ENCODE data around the gene IFT57.
"Not testable (repeated sequence)": the region's sequence is repeated elsewhere in the genome, so short reads cannot be mapped to it uniquely, and the experiment has no call there.

IFT57 gene

GRCh38 chr3:108171106-108171505 lies 51.1 kb downstream of the IFT57 start:
- no peak for DNase-seq

DNA sequence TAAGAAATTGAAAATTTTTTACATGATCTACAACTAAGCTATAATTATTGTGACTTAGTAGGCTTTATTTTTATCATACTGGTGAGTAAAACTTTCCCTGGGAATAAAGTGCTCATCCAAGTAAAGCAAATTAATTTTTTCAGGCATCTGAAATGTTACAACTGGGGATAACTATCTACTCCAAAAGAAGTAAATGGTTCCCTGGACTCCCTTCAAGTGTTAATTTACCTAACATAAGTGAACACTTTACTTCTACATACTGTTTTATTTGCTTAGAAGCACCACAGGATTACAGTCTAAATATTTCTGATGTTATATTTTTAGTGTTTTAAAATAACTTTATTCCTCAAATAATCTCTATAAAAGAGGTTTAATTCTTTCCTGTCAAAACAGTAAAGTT lies 57.8 kb downstream of the IFT57 start:
- DNase-seq, result no peak

DNA sequence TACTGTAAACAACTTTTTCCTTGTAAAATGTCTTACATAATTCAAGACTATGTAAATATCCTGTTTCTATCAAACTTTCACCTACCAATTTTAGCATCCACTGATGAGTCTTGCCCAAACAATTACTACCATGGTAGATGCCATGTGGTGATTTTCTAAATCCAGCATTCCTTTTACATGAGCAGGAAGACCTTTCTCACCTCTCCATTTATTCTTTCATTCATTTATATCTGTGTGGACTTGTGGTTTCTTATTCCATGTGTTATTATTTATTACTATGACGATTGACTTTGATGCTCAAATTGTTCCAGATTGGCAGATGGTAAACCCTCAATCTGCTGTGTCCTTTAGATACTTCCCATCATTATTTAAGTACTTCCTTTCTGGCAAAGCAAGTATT lies 62.4 kb downstream of the IFT57 start:
- no peak for DNase-seq

GRCh38 chr3:108159105-108159504 lies 63.1 kb downstream of the IFT57 start:
- no peak for DNase-seq

GRCh38 chr3:108158251-108158650 lies 64.0 kb downstream of the IFT57 start:
- DNase-seq, result no peak

GRCh38 chr3:108157273-108157672 lies 65.0 kb downstream of the IFT57 start:
- DNase-seq, result no peak

DNA sequence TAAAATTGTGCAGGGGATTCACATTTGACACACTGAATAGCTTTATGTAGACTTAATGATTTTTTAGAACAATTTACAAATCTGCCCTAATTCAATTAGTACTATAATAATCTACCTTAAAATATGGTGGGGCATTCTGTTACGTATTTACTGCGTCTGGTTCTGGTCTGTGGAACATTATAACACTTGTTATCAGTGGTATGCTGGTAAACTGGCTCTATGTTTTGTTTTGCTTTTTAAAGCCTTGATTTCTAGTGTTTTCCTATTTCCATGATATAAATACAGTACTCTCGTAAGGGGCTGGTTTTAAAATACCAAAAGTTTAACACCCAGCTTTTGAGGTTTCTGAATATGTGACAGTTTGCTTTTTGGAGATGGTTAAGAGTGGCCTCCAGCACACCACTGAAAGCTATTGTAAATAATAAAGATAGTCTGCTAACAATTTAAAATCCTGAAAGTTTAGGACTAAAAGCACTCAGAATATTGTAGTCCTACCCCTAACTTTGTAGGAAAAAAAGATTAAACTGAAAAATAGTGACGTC lies 65.8 kb downstream of the IFT57 start:
- DNase-seq, result no peak

GRCh38 chr3:108155642-108156041 lies 66.6 kb downstream of the IFT57 start:
- not testable (repeated sequence) for DNase-seq

- no peak for DNase-seq
Observed at GRCh38 chr3:108153451-108153981, 68.7 kb downstream of the IFT57 start.

DNA sequence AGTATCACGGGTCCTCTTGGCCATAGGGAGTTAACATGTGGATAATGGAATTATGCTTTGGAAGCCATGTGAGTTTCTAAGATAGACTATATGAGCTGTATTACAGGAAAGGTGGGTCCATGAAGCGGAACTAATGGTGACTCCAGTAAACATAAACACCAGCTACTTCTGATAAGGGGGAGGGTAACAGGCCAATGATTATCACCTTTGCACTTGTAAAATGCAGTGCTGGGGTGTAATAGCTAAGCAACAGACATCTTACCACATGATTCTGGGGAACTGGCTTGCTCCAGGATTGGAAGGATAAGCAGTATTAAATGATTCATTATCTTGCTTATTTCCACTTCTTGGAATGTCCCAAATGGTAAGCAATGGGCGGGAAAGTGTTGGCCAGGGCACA lies 70.0 kb downstream of the IFT57 start:
- no peak for DNase-seq

GRCh38 chr3:108150200-108150599 lies 72.0 kb downstream of the IFT57 start:
- DNase-seq, result no peak

DNA sequence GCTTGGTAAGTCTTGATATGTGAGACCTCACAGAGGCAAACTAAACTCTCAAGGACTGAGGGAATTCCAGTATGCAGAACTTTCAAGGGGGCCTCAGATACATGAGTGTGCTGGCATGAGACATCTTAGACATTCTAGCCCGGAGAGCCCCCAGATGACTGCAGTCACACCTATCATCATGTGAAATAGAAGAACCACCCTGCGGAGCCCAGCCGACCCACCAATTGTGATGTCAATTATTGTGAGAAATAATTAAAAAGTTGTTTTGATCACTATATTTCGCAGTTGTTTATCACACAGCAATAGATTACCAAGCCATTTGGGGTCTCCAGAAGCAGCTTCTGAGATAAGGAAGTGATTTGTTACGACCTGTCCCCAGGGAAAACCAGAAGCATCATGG lies 76.1 kb downstream of the IFT57 start:
- DNase-seq, result no peak

DNA sequence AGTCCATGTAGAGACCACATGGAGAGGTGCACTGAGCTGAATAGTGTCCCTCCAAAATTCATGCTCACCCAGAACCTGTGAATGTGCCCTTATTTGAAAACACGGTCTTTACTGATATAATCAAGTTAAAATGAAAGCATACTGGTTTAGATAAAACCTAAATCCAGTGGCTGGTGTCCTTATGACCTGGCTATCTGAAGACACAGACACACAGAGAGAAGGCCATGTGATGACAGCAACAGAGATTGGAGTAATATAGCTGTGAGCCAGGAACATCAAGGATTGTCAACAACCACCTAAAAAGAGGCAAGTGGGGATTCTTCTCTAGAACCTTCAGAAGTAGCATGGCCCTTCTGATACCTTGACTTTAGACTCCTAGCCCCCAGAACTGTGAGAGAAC lies 76.6 kb downstream of the IFT57 start:
- no peak for DNase-seq

GRCh38 chr3:108137460-108137814 lies 84.8 kb downstream of the IFT57 start:
- DNase-seq, result no peak

GRCh38 chr3:108136561-108137459 lies 85.4 kb downstream of the IFT57 start:
- peak; percentile 19 for DNase-seq

- DNase-seq, result no peak
Observed at GRCh38 chr3:108134555-108134880, 87.7 kb downstream of the IFT57 start.

- DNase-seq, result no peak
Observed at GRCh38 chr3:108133858-108134554, 88.2 kb downstream of the IFT57 start.

DNA sequence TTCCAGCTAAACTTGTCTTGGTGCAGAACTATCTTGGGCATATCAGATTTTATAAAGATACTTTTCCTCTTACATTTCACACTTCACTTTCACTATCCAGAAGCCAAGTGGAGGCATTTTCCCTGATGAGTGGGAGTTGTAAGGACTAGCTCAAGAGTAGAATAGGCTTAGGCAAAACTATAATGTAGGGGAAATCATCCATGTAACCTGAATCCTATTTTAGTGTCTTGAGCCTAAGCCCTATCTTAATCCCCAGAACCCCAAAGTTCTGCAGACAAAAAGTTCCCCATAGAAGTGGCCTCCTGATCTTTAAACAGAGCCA lies 89.2 kb downstream of the IFT57 start:
- DNase-seq, result no peak

GRCh38 chr3:108131475-108132134 lies 90.6 kb downstream of the IFT57 start:
- DNase-seq, result no peak

- DNase-seq, result no peak
Observed at GRCh38 chr3:108130701-108131474, 91.3 kb downstream of the IFT57 start.

- DNase-seq, result no peak
Observed at GRCh38 chr3:108130236-108130635, 92.0 kb downstream of the IFT57 start.

- DNase-seq, result no peak
Observed at GRCh38 chr3:108127301-108127988, 94.8 kb downstream of the IFT57 start.

Data from right kidney (tissue), 1 donor.